Measurements from ENCODE around the gene MEIOSIN.
A peak's percentile ranks its signal among the peaks of the same experiment; 100 is the strongest.

The MEIOSIN gene

DNA sequence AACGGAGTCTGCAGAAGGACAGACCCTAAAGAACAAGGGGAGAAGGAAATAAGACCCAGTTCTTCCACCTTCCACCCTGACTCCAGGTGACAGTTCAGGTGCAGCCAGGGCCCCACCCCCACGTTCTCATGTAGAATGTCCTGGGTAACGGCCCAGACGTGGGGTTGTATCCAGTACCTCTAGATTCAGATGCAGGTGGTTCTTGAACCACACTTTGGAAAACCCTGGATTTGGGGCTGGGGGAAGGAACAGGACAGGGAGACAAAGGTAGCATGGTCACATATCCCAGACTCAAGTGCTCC, 46.9 kb downstream of the MEIOSIN start:
- TF ChIP-seq, protein P1, sequence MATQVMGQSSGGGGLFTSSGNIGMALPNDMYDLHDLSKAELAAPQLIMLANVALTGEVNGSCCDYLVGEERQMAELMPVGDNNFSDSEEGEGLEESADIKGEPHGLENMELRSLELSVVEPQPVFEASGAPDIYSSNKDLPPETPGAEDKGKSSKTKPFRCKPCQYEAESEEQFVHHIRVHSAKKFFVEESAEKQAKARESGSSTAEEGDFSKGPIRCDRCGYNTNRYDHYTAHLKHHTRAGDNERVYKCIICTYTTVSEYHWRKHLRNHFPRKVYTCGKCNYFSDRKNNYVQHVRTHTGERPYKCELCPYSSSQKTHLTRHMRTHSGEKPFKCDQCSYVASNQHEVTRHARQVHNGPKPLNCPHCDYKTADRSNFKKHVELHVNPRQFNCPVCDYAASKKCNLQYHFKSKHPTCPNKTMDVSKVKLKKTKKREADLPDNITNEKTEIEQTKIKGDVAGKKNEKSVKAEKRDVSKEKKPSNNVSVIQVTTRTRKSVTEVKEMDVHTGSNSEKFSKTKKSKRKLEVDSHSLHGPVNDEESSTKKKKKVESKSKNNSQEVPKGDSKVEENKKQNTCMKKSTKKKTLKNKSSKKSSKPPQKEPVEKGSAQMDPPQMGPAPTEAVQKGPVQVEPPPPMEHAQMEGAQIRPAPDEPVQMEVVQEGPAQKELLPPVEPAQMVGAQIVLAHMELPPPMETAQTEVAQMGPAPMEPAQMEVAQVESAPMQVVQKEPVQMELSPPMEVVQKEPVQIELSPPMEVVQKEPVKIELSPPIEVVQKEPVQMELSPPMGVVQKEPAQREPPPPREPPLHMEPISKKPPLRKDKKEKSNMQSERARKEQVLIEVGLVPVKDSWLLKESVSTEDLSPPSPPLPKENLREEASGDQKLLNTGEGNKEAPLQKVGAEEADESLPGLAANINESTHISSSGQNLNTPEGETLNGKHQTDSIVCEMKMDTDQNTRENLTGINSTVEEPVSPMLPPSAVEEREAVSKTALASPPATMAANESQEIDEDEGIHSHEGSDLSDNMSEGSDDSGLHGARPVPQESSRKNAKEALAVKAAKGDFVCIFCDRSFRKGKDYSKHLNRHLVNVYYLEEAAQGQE (IDR thresholded peaks at IDR 0.05; ENCODE audit: low read depth) = no peak
- TF ChIP-seq, protein P2, sequence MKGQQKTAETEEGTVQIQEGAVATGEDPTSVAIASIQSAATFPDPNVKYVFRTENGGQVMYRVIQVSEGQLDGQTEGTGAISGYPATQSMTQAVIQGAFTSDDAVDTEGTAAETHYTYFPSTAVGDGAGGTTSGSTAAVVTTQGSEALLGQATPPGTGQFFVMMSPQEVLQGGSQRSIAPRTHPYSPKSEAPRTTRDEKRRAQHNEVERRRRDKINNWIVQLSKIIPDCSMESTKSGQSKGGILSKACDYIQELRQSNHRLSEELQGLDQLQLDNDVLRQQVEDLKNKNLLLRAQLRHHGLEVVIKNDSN (IDR thresholded peaks at IDR 0.05) = no peak
- no peak for TF ChIP-seq EP300 (IDR thresholded peaks at IDR 0.05; ENCODE audit: borderline replicate concordance)
- TF ChIP-seq NFIC (IDR thresholded peaks at IDR 0.05) = no peak
- no peak for TF ChIP-seq CEBPB (IDR thresholded peaks at IDR 0.05)
- no peak for TF ChIP-seq RAD21 (IDR thresholded peaks at IDR 0.05; ENCODE audit: low read depth)
- TF ChIP-seq FOXM1 (IDR thresholded peaks at IDR 0.05; ENCODE audit: borderline replicate concordance, low read depth) = no peak
- TF ChIP-seq CREB1 (IDR thresholded peaks at IDR 0.05; ENCODE audit: low read depth) = no peak
- TF ChIP-seq EGR1 (IDR thresholded peaks at IDR 0.05) = no peak
- no peak for TF ChIP-seq YY1 (IDR thresholded peaks at IDR 0.05; ENCODE audit: low read depth)
- no peak for TF ChIP-seq ZBTB7A (IDR thresholded peaks at IDR 0.05; ENCODE audit: low read depth)
- TF ChIP-seq, protein P3, sequence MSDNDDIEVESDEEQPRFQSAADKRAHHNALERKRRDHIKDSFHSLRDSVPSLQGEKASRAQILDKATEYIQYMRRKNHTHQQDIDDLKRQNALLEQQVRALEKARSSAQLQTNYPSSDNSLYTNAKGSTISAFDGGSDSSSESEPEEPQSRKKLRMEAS (IDR thresholded peaks at IDR 0.05) = no peak
- TF ChIP-seq TCF12 (IDR thresholded peaks at IDR 0.05; ENCODE audit: low read depth) = no peak
- TF ChIP-seq TEAD4 (IDR thresholded peaks at IDR 0.05) = no peak
- no peak for TF ChIP-seq TAF1 (IDR thresholded peaks at IDR 0.05; ENCODE audit: low read depth)

DNA sequence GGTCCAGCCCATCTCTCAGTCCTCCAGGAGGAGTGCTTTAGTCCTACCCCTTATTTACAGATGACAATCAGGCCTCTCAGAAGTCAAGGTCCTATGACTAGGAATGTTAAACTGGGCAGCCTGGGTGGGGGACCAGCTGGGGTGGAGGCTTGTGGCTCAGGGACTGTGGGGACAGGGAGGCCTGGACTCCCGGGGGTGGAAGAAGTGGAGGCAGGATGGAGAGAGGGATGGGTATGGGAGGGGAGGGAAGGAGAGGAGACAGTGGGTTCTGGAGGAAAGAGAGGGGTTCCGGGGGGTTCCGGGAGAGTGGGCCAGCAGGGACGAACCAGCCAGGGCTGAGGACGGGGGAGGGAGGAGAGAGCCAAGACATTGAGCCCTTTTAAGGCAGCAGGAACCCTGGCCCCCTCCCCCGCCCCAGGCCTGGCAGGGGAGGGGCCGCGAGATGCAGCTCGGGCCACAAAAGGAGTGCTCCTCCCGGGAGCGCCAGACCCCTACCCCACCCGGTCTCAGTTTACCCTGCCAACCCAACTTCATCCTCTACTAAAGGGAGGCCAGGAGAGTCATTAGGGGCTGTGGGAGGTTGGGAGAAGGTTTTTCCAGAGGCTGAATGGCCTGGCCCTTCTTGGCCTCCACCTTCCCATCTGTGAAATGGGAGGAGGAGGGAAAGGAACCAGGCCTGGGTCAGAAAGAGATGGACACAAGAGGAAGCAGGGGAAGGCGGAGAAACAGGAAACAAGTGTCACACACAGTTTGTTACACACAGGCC, 47.4 kb downstream of the MEIOSIN start:
- TF ChIP-seq NFIC (IDR thresholded peaks at IDR 0.05) (no peak), CREB1 (IDR thresholded peaks at IDR 0.05; ENCODE audit: low read depth) (no peak), ZBTB7A (IDR thresholded peaks at IDR 0.05; ENCODE audit: low read depth) (no peak), CEBPB (IDR thresholded peaks at IDR 0.05) (no peak), EGR1 (IDR thresholded peaks at IDR 0.05) (no peak), TEAD4 (IDR thresholded peaks at IDR 0.05) (no peak), TCF12 (IDR thresholded peaks at IDR 0.05; ENCODE audit: low read depth) (no peak)
- TF ChIP-seq, protein P2 (IDR thresholded peaks at IDR 0.05) = no peak

DNA sequence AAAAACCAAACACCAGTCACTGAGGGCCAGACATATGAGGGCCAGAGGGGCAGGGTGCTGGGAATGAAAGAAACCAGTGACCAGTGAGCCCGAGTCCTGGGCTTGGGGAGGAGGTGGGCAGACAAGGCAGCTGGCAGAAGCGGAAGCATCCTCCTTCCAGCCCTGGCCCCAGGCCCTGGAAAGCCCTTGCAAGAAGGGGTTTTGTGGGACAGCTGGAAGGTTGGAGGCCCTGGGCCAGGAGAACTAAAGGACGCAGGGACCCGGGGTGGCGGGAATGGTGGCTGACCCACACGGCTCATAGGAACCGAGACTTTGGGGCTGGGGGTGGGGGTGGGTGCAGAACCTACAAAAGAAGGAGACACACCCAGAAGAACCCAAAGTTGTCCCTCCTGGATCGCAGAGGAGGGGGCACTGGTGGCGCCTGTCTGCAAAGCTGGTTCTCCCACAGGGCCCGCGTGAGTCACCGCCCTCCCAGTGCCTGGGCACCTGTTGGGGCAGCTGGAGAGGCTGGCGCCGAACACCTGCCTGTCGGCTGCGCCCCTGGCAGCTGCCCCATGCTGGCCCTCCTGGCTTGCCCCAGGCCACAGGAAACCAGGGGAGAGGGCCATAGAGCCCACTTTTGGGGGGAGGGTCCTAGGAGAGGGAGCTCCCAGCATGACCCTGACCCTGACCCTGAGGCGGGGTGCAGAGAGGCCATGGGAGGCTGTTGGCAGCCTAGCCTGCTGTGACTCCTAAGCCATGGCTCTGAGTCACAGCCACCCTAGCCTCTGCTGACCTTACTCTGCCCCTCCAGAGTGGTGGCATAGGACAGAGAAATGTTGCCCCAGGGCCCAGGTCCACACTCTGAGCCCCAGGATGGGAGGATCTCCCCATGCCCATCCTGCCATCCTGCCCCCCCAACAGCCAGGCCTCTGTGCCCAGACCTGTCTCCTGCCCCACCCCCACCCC, 48.2 kb downstream of the MEIOSIN start:
- TF ChIP-seq EP300 (IDR thresholded peaks at IDR 0.05; ENCODE audit: borderline replicate concordance) (peak; percentile 20; the same call in 1 of the 2 replicates), TAF1 (IDR thresholded peaks at IDR 0.05; ENCODE audit: low read depth) (no peak)

DNA sequence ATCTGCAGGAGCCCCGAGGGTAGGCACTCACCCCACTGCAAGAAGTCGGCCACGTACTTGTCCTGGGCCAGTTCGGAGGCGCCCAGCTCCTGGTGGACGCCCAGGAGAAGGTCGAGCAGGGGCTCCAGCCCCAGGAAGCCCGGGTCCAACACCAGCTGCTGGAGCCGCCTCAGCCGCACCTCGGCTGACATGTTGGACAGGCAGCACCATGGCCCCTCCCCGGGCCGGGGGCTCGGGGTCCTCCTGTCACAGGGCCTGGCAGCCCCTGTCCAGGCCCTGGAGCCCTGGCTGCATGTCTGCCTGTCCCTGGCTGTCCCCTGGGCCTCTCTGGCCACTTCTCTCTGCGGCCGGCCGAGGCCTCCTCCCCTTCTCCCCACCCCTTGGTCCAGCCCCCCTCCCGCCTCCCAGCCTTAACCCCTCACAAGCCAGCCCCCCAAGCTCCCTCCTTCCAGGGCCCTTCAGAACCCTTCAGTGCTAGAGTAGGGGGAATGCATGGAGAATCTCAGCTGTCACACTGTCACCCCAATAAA, 49.0 kb downstream of the MEIOSIN start, which contains the start of gene DMPK:
TSS of gene DMPK (minus strand) at position 329 of the 530 bp plus-strand sequence. CDS start at position 191, 138 bp downstream.
- no peak for TF ChIP-seq TAF1 (IDR thresholded peaks at IDR 0.05; ENCODE audit: low read depth)
- 0 out of 2 replicates have a peak, but pooled peaks have one; percentile 23 for TF ChIP-seq ZBTB7A (IDR thresholded peaks at IDR 0.05; ENCODE audit: low read depth)

DNA sequence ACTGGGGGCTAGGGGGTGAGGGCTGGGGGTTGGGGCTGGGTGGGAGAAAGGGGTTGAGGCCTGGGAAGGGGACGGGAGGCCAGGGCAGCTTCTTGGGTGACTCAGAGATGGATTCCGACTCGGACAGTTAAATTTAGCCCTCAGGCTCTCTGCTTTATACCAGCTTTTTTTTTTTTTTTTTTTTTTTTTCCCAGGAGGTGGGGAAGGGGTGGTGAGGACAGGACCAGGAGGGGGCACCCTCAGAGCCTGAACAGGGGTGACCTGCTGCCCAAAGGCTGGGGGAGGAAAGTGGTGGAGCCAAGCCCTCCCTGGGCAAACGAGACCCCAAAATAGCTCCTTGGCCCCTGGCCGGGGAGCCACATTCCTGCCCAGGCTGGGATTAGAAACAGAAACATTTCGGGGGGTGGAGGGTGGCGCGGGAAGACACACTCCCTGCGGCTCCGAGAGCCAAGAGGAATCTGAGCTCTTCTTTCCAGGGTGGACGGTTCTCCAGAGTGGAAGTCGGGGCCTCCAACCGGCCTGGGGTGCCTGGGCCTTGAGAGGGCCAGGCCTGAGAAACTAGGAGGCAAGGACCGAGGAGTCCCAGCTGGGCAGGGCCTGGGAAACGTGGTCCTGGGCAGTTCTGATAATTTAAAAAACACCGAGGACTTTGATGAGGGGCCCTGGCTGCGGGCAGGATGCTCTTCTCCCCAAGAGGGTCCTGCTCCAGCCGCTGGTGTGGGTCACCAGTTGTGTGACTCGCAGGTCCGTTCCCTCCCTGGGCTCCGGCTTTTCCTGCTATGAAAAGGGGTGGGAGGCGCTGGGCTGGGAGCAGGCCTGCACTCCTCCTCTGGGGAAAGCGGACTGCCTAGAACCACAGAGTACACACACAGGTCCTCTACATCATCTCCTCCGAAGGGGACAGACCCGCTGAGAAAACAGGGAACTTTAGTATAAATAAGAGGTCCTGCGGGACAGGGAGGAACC, 49.9 kb downstream of the MEIOSIN start:
- TF ChIP-seq FOXM1 (IDR thresholded peaks at IDR 0.05; ENCODE audit: borderline replicate concordance, low read depth) = no peak
- no peak for TF ChIP-seq TEAD4 (IDR thresholded peaks at IDR 0.05)
- TF ChIP-seq CREB1 (IDR thresholded peaks at IDR 0.05; ENCODE audit: low read depth) = no peak
- TF ChIP-seq ZBTB7A (IDR thresholded peaks at IDR 0.05; ENCODE audit: low read depth) = no peak
- no peak for TF ChIP-seq RAD21 (IDR thresholded peaks at IDR 0.05; ENCODE audit: low read depth)
- TF ChIP-seq YY1 (IDR thresholded peaks at IDR 0.05; ENCODE audit: low read depth) = no peak
- TF ChIP-seq EP300 (IDR thresholded peaks at IDR 0.05; ENCODE audit: borderline replicate concordance) = no peak
- TF ChIP-seq, protein P2 (IDR thresholded peaks at IDR 0.05) = no peak
- TF ChIP-seq CEBPB (IDR thresholded peaks at IDR 0.05) = no peak
- no peak for TF ChIP-seq NFIC (IDR thresholded peaks at IDR 0.05)

DNA sequence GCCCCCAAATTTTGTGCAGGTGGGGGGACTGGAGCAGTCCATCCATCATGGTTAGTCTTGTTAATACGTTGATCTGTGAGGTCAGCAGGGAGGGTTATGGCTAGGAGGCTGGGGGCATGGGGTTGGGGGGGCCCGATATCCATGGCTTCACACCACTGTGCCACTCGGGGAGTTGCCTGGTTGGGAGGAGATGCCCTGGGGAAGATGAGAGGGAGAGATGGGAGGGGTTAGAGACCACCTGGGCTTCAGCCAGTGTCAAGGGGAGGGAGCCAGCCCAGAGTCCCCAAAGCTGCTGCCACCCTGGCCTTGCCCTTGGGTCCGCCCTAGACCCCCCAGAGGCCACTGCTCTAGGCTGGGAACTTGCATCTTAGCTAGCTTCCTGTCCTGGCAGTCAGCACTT, 50.9 kb downstream of the MEIOSIN start:
- TF ChIP-seq, protein P1 (IDR thresholded peaks at IDR 0.05; ENCODE audit: low read depth) = no peak
- TF ChIP-seq NFIC (IDR thresholded peaks at IDR 0.05) (no peak), TCF12 (IDR thresholded peaks at IDR 0.05; ENCODE audit: low read depth) (no peak), TEAD4 (IDR thresholded peaks at IDR 0.05) (no peak), YY1 (IDR thresholded peaks at IDR 0.05; ENCODE audit: low read depth) (no peak), RAD21 (IDR thresholded peaks at IDR 0.05; ENCODE audit: low read depth) (no peak), CEBPB (IDR thresholded peaks at IDR 0.05) (no peak), EP300 (IDR thresholded peaks at IDR 0.05; ENCODE audit: borderline replicate concordance) (no peak), FOXM1 (IDR thresholded peaks at IDR 0.05; ENCODE audit: borderline replicate concordance, low read depth) (no peak), ZBTB7A (IDR thresholded peaks at IDR 0.05; ENCODE audit: low read depth) (no peak), TAF1 (IDR thresholded peaks at IDR 0.05; ENCODE audit: low read depth) (no peak), CREB1 (IDR thresholded peaks at IDR 0.05; ENCODE audit: low read depth) (no peak), EGR1 (IDR thresholded peaks at IDR 0.05) (no peak)
- TF ChIP-seq, protein P3 (IDR thresholded peaks at IDR 0.05) = no peak
- TF ChIP-seq, protein P2 (IDR thresholded peaks at IDR 0.05) = no peak
